ENCODE data around the gene HEBP2. TPM values are rescaled to one million over a fixed set of nuclear protein-coding genes. Genes with fewer than 3 reads are reported as not detected.

HEBP2 gene
- total RNA-seq, 1 donor from 2014 or later = 26.2 TPM

DNA sequence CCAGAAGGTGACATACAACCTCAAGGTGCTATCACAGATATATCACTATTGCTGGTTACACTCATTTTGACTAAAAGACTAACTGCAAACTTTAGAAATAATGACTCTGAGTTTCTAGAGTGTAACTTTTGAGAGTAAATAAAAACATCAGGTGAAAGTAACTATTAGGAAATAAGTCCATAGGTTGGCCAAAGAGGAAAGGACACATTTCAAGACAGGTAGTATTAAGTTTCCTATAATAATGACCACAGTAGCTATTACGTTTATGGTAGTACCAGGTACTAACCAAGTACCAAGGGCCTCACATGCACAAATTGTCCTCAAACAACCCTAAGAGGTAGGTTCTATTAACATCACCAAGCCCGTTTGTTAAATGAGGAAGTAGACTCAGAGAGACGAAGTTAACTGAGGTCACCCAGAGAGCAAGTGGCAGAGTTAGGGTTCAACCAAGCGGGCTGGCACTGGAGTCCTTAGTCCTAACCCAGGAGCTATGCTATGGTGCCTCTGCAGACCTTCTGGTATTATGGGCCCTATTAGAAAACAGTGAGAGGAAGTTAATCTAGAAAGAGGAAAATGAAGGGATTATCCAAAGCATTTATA is 36.8 kb downstream of the HEBP2 start:
- no peak for ATAC-seq (ENCODE audit: low read depth)
- ChIA-PET POLR2A (no interaction called here), CTCF (interaction anchor here (1.1 kb wide), 1 partner anchor 15 kb away, joined by 3 read pairs; no protein-coding TSS in a partner anchor)
- Mint-ChIP-seq H3K4me3 (no peak overlapping the region), H3K36me3 (ENCODE audit: low read depth) (no peaks in the 10 kb centered on the region), H3K4me1 (no peaks in the 10 kb centered on the region), H3K9me3 (no peaks in the 10 kb centered on the region), H3K27me3 (peaks cover 4% of the 10 kb centered on the region), H3K27ac (no peak overlapping the region)
- TF ChIP-seq, protein P1, sequence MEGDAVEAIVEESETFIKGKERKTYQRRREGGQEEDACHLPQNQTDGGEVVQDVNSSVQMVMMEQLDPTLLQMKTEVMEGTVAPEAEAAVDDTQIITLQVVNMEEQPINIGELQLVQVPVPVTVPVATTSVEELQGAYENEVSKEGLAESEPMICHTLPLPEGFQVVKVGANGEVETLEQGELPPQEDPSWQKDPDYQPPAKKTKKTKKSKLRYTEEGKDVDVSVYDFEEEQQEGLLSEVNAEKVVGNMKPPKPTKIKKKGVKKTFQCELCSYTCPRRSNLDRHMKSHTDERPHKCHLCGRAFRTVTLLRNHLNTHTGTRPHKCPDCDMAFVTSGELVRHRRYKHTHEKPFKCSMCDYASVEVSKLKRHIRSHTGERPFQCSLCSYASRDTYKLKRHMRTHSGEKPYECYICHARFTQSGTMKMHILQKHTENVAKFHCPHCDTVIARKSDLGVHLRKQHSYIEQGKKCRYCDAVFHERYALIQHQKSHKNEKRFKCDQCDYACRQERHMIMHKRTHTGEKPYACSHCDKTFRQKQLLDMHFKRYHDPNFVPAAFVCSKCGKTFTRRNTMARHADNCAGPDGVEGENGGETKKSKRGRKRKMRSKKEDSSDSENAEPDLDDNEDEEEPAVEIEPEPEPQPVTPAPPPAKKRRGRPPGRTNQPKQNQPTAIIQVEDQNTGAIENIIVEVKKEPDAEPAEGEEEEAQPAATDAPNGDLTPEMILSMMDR (IDR thresholded peaks at IDR 0.05) = no peak
- intact Hi-C loops (cut with micrococcal nuclease) = no loop called here
- DNase-seq = no peak

DNA sequence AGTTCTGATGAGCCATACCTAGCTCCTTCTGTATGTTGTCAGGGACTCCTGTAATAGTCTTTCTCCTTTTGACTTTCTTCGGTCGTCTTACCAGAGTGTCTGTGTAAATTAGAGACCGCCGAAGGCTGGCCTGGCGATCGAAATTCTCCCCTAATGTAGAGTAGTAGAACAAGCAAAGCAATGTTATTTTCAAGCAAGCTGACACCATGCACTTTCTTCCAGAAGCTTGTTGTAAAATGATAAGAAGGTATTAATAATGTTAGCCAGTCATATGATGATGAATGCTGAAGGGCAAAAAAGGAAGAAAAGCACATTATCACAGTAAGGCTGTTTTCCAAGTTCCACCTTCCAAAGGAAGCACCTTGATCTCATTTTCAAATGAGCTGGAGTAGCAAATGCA is 37.9 kb downstream of the HEBP2 start:
- H3K9me3 Mint-ChIP-seq = no peaks in the 10 kb centered on the region
- DNase-seq = no peak
- intact Hi-C loops (cut with micrococcal nuclease) = no loop called here
- peaks cover 4% of the 10 kb centered on the region for H3K27me3 Mint-ChIP-seq
- H3K4me1 Mint-ChIP-seq = no peaks in the 10 kb centered on the region
- ChIA-PET CTCF (interaction anchor here (1.1 kb wide), 1 partner anchor 14 kb away, joined by 3 read pairs; no protein-coding TSS in a partner anchor), POLR2A (no interaction called here)
- no peak overlapping the region for H3K27ac Mint-ChIP-seq
- H3K36me3 Mint-ChIP-seq (ENCODE audit: low read depth) = no peaks in the 10 kb centered on the region
- no peak overlapping the region for H3K4me3 Mint-ChIP-seq
- no peak for ATAC-seq (ENCODE audit: low read depth)
- TF ChIP-seq, protein P1 (IDR thresholded peaks at IDR 0.05) = no peak

DNA sequence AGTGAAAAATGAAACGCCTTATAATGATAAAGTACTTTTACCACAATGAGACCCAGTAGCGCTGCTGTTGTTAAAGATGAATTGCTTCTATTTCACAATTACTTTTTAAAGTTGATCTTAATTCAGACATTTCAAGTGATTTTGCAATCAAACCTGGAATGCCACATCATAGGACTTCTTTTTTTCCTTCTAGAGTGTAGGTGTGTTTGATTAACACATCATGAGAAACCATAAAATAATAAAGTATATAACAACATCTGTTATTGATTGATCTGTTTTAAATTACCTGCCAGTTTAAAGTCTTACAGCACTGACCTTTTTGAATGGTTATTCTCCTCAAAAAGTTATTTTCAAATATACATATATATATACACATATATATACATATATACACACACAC is 38.6 kb downstream of the HEBP2 start:
- intact Hi-C loops (cut with micrococcal nuclease) = no loop called here
- CTCF ChIA-PET = no interaction called here

DNA sequence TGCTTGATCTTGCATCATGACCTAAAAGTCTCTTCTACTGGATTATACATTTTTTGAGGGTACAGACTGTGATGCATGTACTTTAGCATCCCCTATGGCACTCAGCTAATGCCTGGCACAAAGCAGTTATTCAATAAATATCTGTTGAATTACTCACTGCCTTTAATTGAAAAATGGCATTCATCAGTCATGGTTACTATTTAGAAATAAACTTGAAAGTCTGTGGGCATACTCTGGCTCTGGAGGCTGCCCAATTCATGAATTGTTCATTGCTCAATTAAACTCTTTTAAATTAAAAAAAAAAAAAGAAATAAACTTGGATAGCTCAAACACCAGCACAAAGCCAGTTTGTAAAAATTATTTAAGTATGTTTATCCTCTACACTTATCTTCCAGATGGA is 40.0 kb downstream of the HEBP2 start:
- Mint-ChIP-seq H3K27me3 (peaks cover 5% of the 10 kb centered on the region), H3K4me3 (no peak overlapping the region), H3K27ac (no peak overlapping the region), H3K36me3 (ENCODE audit: low read depth) (no peaks in the 10 kb centered on the region), H3K4me1 (no peaks in the 10 kb centered on the region), H3K9me3 (no peaks in the 10 kb centered on the region)
- TF ChIP-seq, protein P1 (IDR thresholded peaks at IDR 0.05) = no peak
- intact Hi-C loops (cut with micrococcal nuclease) = no loop called here
- CTCF ChIA-PET = no interaction called here
- POLR2A ChIA-PET = no interaction called here
- no peak for ATAC-seq (ENCODE audit: low read depth)
- no peak for DNase-seq

More for the DNA sequence above, 38.6 kb downstream of the HEBP2 start:
- POLR2A ChIA-PET = no interaction called here
- H3K4me1 Mint-ChIP-seq = no peaks in the 10 kb centered on the region
- DNase-seq (no peak), ATAC-seq (ENCODE audit: low read depth) (no peak)
- H3K27ac Mint-ChIP-seq = no peak overlapping the region
- TF ChIP-seq, protein P1 (IDR thresholded peaks at IDR 0.05) = no peak
- H3K4me3 Mint-ChIP-seq = no peak overlapping the region
- no peaks in the 10 kb centered on the region for H3K36me3 Mint-ChIP-seq (ENCODE audit: low read depth)
- no peaks in the 10 kb centered on the region for H3K9me3 Mint-ChIP-seq
- H3K27me3 Mint-ChIP-seq = peaks cover 2% of the 10 kb centered on the region

DNA sequence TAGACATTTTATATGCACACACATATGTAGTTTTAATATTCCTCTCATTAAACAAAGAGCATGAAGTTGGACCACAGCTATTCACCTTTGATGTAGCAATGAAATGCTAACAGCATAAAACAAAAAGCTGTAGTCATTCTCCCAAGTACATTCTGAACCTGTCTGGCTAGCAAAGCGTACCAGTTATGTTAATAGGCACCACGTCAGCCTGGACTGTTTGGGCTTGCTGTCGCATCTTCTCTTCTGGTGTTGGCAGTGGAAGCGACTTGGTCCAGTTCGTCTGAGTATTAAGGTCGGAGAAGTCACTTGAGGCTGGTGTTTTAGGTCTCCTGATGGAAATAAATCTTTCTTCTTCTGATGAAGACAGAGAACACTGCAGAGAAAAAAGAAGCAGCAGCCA is 42.8 kb downstream of the HEBP2 start:
- POLR2A ChIA-PET = no interaction called here

More for the DNA sequence above, 42.8 kb downstream of the HEBP2 start:
- CTCF ChIA-PET = no interaction called here
- Mint-ChIP-seq H3K27me3 (peaks cover 5% of the 10 kb centered on the region), H3K27ac (no peak overlapping the region), H3K36me3 (ENCODE audit: low read depth) (no peaks in the 10 kb centered on the region), H3K4me3 (no peak overlapping the region), H3K4me1 (peaks cover 4% of the 10 kb centered on the region), H3K9me3 (no peaks in the 10 kb centered on the region)
- DNase-seq (no peak), ATAC-seq (ENCODE audit: low read depth) (no peak)
- intact Hi-C loops (cut with micrococcal nuclease) = no loop called here
- TF ChIP-seq, protein P1 (IDR thresholded peaks at IDR 0.05) = no peak

Measured in activated B cell treated with CpG ODN at 0.5 μM for 24 hours (primary cell).